Neural cell (in vitro differentiated cells): ENCODE measurements around the gene TUB. TPM values are rescaled to one million over a fixed set of nuclear protein-coding genes. Genes with fewer than 3 reads are reported as not detected.

Experiments used
- H2AFZ ChIP-seq: fragments of 200-600, 300-800 bp; sonication (generic), shearing (Covaris generic); 2 replicates; pipeline ENCODE4 v1.6.0; 2014; ENCODE audit warnings: low read depth, mild to moderate bottlenecking, antibody characterized with exemption, low read length, moderate library complexity
- H3F3A ChIP-seq: fragments of 200-600 bp; shearing (Covaris generic); 2 replicates; pipeline ENCODE4 v1.6.1; 2016; ENCODE audit warnings: mild to moderate bottlenecking, moderate library complexity, mixed read lengths, antibody characterized with exemption, low read length; ENCODE audit not compliant: insufficient read depth, poor library complexity, severe bottlenecking
- H3K27ac ChIP-seq: fragments of 200-600, 300-800 bp; sonication (generic), shearing (Covaris generic); 2 replicates; pipeline ENCODE4 v1.5.1; 2014; ENCODE audit warnings: mild to moderate bottlenecking, low read length, moderate library complexity
- H3K27me3 ChIP-seq: fragments of 300-800, 200-600 bp; sonication (generic), shearing (Covaris generic); 2 replicates; pipeline ENCODE4 v1.6.0; 2014; ENCODE audit warnings: mild to moderate bottlenecking, low read depth, low read length, moderate library complexity; ENCODE audit not compliant: insufficient read depth
- H3K36me3 ChIP-seq: fragments of 300-800, 200-600 bp; sonication (generic), shearing (Covaris generic); 2 replicates; pipeline ENCODE4 v1.5.1; 2014; ENCODE audit warnings: mild to moderate bottlenecking, antibody characterized with exemption, low read length, moderate library complexity; ENCODE audit not compliant: insufficient read depth
- H3K4me2 ChIP-seq: fragments of 300-800, 200-600 bp; sonication (generic), shearing (Covaris generic); 2 replicates; pipeline ENCODE4 v1.6.0; 2014; ENCODE audit warnings: mild to moderate bottlenecking, low read length
- H3K4me3 ChIP-seq: fragments of 300-800, 200-600 bp; sonication (generic), shearing (Covaris generic); 2 replicates; pipeline ENCODE4 v1.5.1; 2014; ENCODE audit warnings: mild to moderate bottlenecking, low read length, moderate library complexity
- H3K79me2 ChIP-seq: fragments of 200-600 bp; shearing (Covaris generic); replicated peaks from 2 replicates; pipeline ENCODE4 v1.6.0; 2014; ENCODE audit warnings: mild to moderate bottlenecking, low read length, moderate library complexity; ENCODE audit not compliant: insufficient read depth
- H3K9ac ChIP-seq: fragments of 300-800, 200-600 bp; sonication (generic), shearing (Covaris generic); 2 replicates; pipeline ENCODE4 v1.6.1; 2016; ENCODE audit warnings: mild to moderate bottlenecking, low read length, mixed read lengths
- H3K9me2 ChIP-seq: fragments of 200-600 bp; shearing (Covaris generic); 2 replicates; pipeline ENCODE4 v1.6.1; 2016; ENCODE audit warnings: mild to moderate bottlenecking, low read length, mixed read lengths; ENCODE audit not compliant: insufficient read depth
- H3K9me3 ChIP-seq: fragments of 200-600, 300-800 bp; sonication (generic), shearing (Covaris generic); 2 replicates; pipeline ENCODE4 v1.6.1; 2016; ENCODE audit warnings: mild to moderate bottlenecking, mixed run types, low read length, moderate library complexity, mixed read lengths
- H4K20me1 ChIP-seq: fragments of 200-600 bp; shearing (Covaris generic); 2 replicates; pipeline ENCODE4 v1.6.1; 2016; ENCODE audit warnings: mild to moderate bottlenecking, mixed run types; ENCODE audit not compliant: insufficient read depth
- CTCF ChIP-seq: fragments of 450-650 bp; IDR thresholded peaks from 2 replicates; pipeline ENCODE4 v1.5.1; 2014; ENCODE audit warnings: antibody characterized with exemption, mild to moderate bottlenecking, moderate library complexity; ENCODE audit not compliant: poor library complexity, severe bottlenecking
- EP300 ChIP-seq: fragments of 450-650 bp; conservative IDR thresholded peaks from 2 replicates; pipeline ENCODE4 v1.6.1; 2014; ENCODE audit warnings: antibody characterized with exemption, mild to moderate bottlenecking, moderate library complexity; ENCODE audit not compliant: poor library complexity, severe bottlenecking
- EZH2 ChIP-seq: fragments of 200-600, 300-800 bp; shearing (Covaris generic), sonication (generic); IDR thresholded peaks from 2 replicates; pipeline ENCODE4 v1.6.1; 2014; ENCODE audit warnings: antibody characterized with exemption, low read length, borderline replicate concordance, mild to moderate bottlenecking; ENCODE audit not compliant: insufficient read depth, poor library complexity, severe bottlenecking
- POLR2AphosphoS5 ChIP-seq: IDR thresholded peaks from 2 replicates; pipeline ENCODE4 v1.6.1; 2012
- RAD21 ChIP-seq: fragments of 450-650 bp; conservative IDR thresholded peaks from 2 replicates; pipeline ENCODE4 v1.6.1; 2014; ENCODE audit warnings: antibody characterized with exemption, mild to moderate bottlenecking, moderate library complexity
- TAF1 ChIP-seq: IDR thresholded peaks from 2 replicates; pipeline ENCODE4 v1.6.1; 2012; ENCODE audit warnings: low read depth
- polyA plus RNA-seq: library from polyadenylated mRNA; depleted of rRNA; stranded (reverse); fragments of >200 nt; gene quantifications from 2 replicates; pipeline ENCODE4 v1.2.3, GENCODE V29; 2014
- TF ChIP-seq, protein P1 (sequence below): IDR thresholded peaks from 2 replicates; pipeline ENCODE4 v1.6.1; 2012; ENCODE audit warnings: borderline replicate concordance

Gene TUB
- polyA plus RNA-seq, 1 donor from 2014 or later = 125 TPM

DNA sequence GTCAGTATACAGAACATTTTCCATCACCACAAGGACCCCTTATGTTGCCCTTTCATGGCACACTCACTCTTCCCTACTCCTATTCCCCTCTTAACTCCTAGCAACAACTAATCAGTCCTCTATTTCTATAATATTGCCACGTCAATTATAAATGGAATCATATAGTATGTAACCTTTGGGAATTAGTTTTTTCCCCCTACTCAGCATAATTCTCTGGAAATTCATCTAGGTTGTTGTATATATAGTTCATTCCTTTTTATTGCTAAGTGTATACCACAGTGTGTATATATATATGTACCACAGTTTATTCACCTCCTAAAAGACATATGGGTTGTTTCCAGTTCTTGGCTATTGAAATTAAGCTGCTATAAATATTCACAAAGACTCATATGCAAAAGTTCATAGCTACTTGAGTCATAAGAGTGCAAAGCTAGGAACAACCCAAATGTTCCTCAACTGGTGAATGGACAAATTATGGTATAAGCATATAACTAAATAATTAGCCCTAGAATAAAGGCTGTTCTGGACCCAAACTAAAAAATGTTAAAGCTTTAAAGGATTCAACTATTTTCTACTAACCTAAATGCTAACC lies 41.3 kb downstream of the TUB start:
- no peaks in the 10 kb centered on the region for H3K27me3 ChIP-seq
- no peaks in the 10 kb centered on the region for H3K36me3 ChIP-seq
- no peak for TF ChIP-seq TAF1
- TF ChIP-seq, protein P1, sequence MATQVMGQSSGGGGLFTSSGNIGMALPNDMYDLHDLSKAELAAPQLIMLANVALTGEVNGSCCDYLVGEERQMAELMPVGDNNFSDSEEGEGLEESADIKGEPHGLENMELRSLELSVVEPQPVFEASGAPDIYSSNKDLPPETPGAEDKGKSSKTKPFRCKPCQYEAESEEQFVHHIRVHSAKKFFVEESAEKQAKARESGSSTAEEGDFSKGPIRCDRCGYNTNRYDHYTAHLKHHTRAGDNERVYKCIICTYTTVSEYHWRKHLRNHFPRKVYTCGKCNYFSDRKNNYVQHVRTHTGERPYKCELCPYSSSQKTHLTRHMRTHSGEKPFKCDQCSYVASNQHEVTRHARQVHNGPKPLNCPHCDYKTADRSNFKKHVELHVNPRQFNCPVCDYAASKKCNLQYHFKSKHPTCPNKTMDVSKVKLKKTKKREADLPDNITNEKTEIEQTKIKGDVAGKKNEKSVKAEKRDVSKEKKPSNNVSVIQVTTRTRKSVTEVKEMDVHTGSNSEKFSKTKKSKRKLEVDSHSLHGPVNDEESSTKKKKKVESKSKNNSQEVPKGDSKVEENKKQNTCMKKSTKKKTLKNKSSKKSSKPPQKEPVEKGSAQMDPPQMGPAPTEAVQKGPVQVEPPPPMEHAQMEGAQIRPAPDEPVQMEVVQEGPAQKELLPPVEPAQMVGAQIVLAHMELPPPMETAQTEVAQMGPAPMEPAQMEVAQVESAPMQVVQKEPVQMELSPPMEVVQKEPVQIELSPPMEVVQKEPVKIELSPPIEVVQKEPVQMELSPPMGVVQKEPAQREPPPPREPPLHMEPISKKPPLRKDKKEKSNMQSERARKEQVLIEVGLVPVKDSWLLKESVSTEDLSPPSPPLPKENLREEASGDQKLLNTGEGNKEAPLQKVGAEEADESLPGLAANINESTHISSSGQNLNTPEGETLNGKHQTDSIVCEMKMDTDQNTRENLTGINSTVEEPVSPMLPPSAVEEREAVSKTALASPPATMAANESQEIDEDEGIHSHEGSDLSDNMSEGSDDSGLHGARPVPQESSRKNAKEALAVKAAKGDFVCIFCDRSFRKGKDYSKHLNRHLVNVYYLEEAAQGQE = no peak
- no peak for TF ChIP-seq RAD21
- TF ChIP-seq POLR2AphosphoS5 = no peak
- no peaks in the 10 kb centered on the region for H4K20me1 ChIP-seq
- H3K9me2 ChIP-seq = no peaks in the 10 kb centered on the region
- H2AFZ ChIP-seq = no peak overlapping the region
- H3F3A ChIP-seq = no peaks in the 10 kb centered on the region
- H3K79me2 ChIP-seq = no peaks in the 10 kb centered on the region
- no peaks in the 10 kb centered on the region for H3K9me3 ChIP-seq
- no peak overlapping the region for H3K9ac ChIP-seq
- no peak overlapping the region for H3K4me2 ChIP-seq
- no peak overlapping the region for H3K4me3 ChIP-seq
- H3K27ac ChIP-seq = no peak overlapping the region

GRCh38 chr11:8126649-8127289 lies 45.8 kb downstream of the TUB start:
- Histone ChIP-seq H3K4me3 (peak overlapping the region; percentile 4), H3K9me3 (no peaks in the 10 kb centered on the region), H3K27ac (peak overlapping the region; percentile 47), H4K20me1 (no peaks in the 10 kb centered on the region), H3K9ac (no peak overlapping the region), H3F3A (no peaks in the 10 kb centered on the region), H3K9me2 (no peaks in the 10 kb centered on the region), H3K27me3 (no peaks in the 10 kb centered on the region), H3K36me3 (no peaks in the 10 kb centered on the region), H3K79me2 (no peaks in the 10 kb centered on the region), H2AFZ (no peak overlapping the region), H3K4me2 (peak overlapping the region; percentile 4)
- TF ChIP-seq, protein P1 = no peak
- TF ChIP-seq EP300 (no peak), TAF1 (no peak), RAD21 (no peak), EZH2 (no peak), POLR2AphosphoS5 (peak; percentile 22), CTCF (no peak)
